Vagina (tissue), 2 donors: ENCODE results near the gene SETBP1. TPM values are rescaled to one million over a fixed set of nuclear protein-coding genes. Genes with fewer than 3 reads are reported as not detected.

ENCODE experiments used
- DNase-seq, 2 donors: peaks; one replicate each; pipeline ENCODE4 v3.0.0-alpha.2; 2017; ENCODE audit errors: extremely low spot score in 2 of 2
- H3K27ac ChIP-seq: fragments of 200-600 bp; sonication (generic); one replicate; pipeline ENCODE4 v1.5.1; 2019
- H3K27me3 ChIP-seq: fragments of 200-600 bp; sonication (generic); one replicate; pipeline ENCODE4 v1.5.1; 2019
- H3K36me3 ChIP-seq, 2 donors: fragments of 200-600 bp; sonication (generic); one replicate each; pipeline ENCODE4 v1.5.1; 2017 to 2019
- H3K4me1 ChIP-seq: fragments of 200-600 bp; sonication (generic); one replicate; pipeline ENCODE4 v1.5.1; 2019
- H3K4me3 ChIP-seq, 2 donors: fragments of 200-600 bp; sonication (generic); 1 replicate in 1 of 2; 2 replicates in 1 of 2; pipeline ENCODE4 v1.5.1; 2016 to 2019
- H3K9me3 ChIP-seq: fragments of 200-600 bp; sonication (generic); one replicate; pipeline ENCODE4 v1.5.1; 2019
- CTCF ChIP-seq, 3 experiments: fragments of 450-650 bp in 2 of 3; fragments of 200-600 bp in 1 of 3; sonication (generic) in 1 of 3; IDR thresholded peaks; one replicate each; pipeline ENCODE4 v1.5.1; 2017 to 2019; ENCODE audit warnings: antibody characterized with exemption in 3 of 3, mild to moderate bottlenecking in 2 of 3, moderate library complexity in 2 of 3
- POLR2A ChIP-seq, 2 donors: fragments of 450-650 bp; IDR thresholded peaks; one replicate each; pipeline ENCODE4 v1.6.1; 2017; ENCODE audit warnings: antibody characterized with exemption in 2 of 2, mild to moderate bottlenecking in 2 of 2, moderate library complexity in 2 of 2
- POLR2AphosphoS5 ChIP-seq, 2 donors: sonication (generic); formaldehyde crosslinking; IDR thresholded peaks; one replicate each; pipeline ENCODE4 v1.9.0; 2017; ENCODE audit warnings: antibody characterized with exemption in 2 of 2, mild to moderate bottlenecking in 2 of 2, low read depth in 1 of 2; ENCODE audit not compliant: insufficient read depth in 1 of 2
- intact Hi-C: fragments of 100-400 bp; cut with DNase I; formaldehyde crosslinking; loops from one replicate; pipeline ENCODE4 v1.15.1; 2023
- total RNA-seq: library from RNA; depleted of rRNA; stranded (reverse); fragments of >200 nt; gene quantifications from one replicate; pipeline ENCODE4 v1.2.3, GENCODE V29; 2016

SETBP1 gene
- total RNA-seq, 1 donor from 2014 or later = 38.1 TPM

GRCh38 chr18:45108754-45109153, 428.1 kb downstream of the SETBP1 start:
- H3K36me3 ChIP-seq = no peaks in the 10 kb centered on the region
- no peak overlapping the region for H3K27ac ChIP-seq
- intact Hi-C loops = no loop called here
- DNase-seq = no peak
- H3K9me3 ChIP-seq = no peaks in the 10 kb centered on the region
- H3K27me3 ChIP-seq = no peaks in the 10 kb centered on the region
- no peak for TF ChIP-seq CTCF (IDR thresholded peaks at IDR 0.05)
- no peak for TF ChIP-seq POLR2A (IDR thresholded peaks at IDR 0.05)
- TF ChIP-seq POLR2AphosphoS5 (IDR thresholded peaks at IDR 0.05; ENCODE audit: insufficient read depth in 1 of 2, low read depth in 1 of 2) = no peak
- H3K4me3 ChIP-seq = no peak overlapping the region
- H3K4me1 ChIP-seq = peaks cover 4% of the 10 kb centered on the region

GRCh38 chr18:45109271-45109670, 428.6 kb downstream of the SETBP1 start:
- no peaks in the 10 kb centered on the region for H3K27me3 ChIP-seq
- intact Hi-C loops = no loop called here
- no peak for DNase-seq
- H3K4me3 ChIP-seq = no peak overlapping the region
- H3K27ac ChIP-seq = no peak overlapping the region
- H3K9me3 ChIP-seq = no peaks in the 10 kb centered on the region
- TF ChIP-seq CTCF (IDR thresholded peaks at IDR 0.05) (no peak), POLR2AphosphoS5 (IDR thresholded peaks at IDR 0.05; ENCODE audit: insufficient read depth in 1 of 2, low read depth in 1 of 2) (no peak), POLR2A (IDR thresholded peaks at IDR 0.05) (no peak)
- no peaks in the 10 kb centered on the region for H3K36me3 ChIP-seq
- peaks cover 4% of the 10 kb centered on the region for H3K4me1 ChIP-seq

GRCh38 chr18:45109706-45110105, 429.0 kb downstream of the SETBP1 start:
- Histone ChIP-seq H3K27ac (no peak overlapping the region), H3K4me3 (no peak overlapping the region), H3K4me1 (peaks cover 4% of the 10 kb centered on the region), H3K27me3 (no peaks in the 10 kb centered on the region), H3K9me3 (no peaks in the 10 kb centered on the region), H3K36me3 (no peaks in the 10 kb centered on the region)
- no peak for DNase-seq
- no peak for TF ChIP-seq POLR2A (IDR thresholded peaks at IDR 0.05)
- TF ChIP-seq POLR2AphosphoS5 (IDR thresholded peaks at IDR 0.05; ENCODE audit: insufficient read depth in 1 of 2, low read depth in 1 of 2) = no peak
- no peak for TF ChIP-seq CTCF (IDR thresholded peaks at IDR 0.05)
- intact Hi-C loops = no loop called here

- Histone ChIP-seq H3K9me3 (no peaks in the 10 kb centered on the region), H3K27me3 (no peaks in the 10 kb centered on the region), H3K4me3 (peak overlapping the region in 1 of 2 donors; percentile 6), H3K4me1 (peaks cover 4% of the 10 kb centered on the region), H3K27ac (peak overlapping the region; percentile 40), H3K36me3 (no peaks in the 10 kb centered on the region)
- intact Hi-C loops = no loop called here
- TF ChIP-seq POLR2AphosphoS5 (IDR thresholded peaks at IDR 0.05; ENCODE audit: insufficient read depth in 1 of 2, low read depth in 1 of 2) = peak in 1 of 2 donors; percentile 20
- no peak for TF ChIP-seq POLR2A (IDR thresholded peaks at IDR 0.05)
- peak in 1 of 2 donors; percentile 92 for DNase-seq
Measured at GRCh38 chr18:45110577-45111501, 430.2 kb downstream of the SETBP1 start.

GRCh38 chr18:45111502-45111848, 430.8 kb downstream of the SETBP1 start:
- DNase-seq = no peak
- Histone ChIP-seq H3K27ac (peak overlapping the region; percentile 26), H3K4me1 (peaks cover 4% of the 10 kb centered on the region), H3K27me3 (no peaks in the 10 kb centered on the region), H3K4me3 (no peak overlapping the region), H3K36me3 (no peaks in the 10 kb centered on the region), H3K9me3 (no peaks in the 10 kb centered on the region)
- intact Hi-C loops = no loop called here
- TF ChIP-seq CTCF (IDR thresholded peaks at IDR 0.05) (no peak), POLR2A (IDR thresholded peaks at IDR 0.05) (no peak), POLR2AphosphoS5 (IDR thresholded peaks at IDR 0.05; ENCODE audit: insufficient read depth in 1 of 2, low read depth in 1 of 2) (no peak)
